Measurements from ENCODE around the gene CACNA1D.

Gene CACNA1D

GRCh38 chr3:53845103-53845880 is 350.9 kb downstream of the CACNA1D start:
- TF ChIP-seq SP1 (IDR thresholded peaks at IDR 0.05), result no peak
- TF ChIP-seq SUZ12 (IDR thresholded peaks at IDR 0.05), result no peak
- no peak for TF ChIP-seq TARDBP (IDR thresholded peaks at IDR 0.05)
- TF ChIP-seq FOXK2 (IDR thresholded peaks at IDR 0.05), result no peak
- no peak for TF ChIP-seq CTBP1 (IDR thresholded peaks at IDR 0.05; ENCODE audit: borderline replicate concordance)
- no peak for TF ChIP-seq BHLHE40 (IDR thresholded peaks at IDR 0.05; ENCODE audit: borderline replicate concordance)
- TF ChIP-seq LEF1 (IDR thresholded peaks at IDR 0.05; ENCODE audit: borderline replicate concordance), result no peak
- no peak for TF ChIP-seq L3MBTL2 (conservative IDR thresholded peaks at IDR 0.05)
- TF ChIP-seq ELF4 (IDR thresholded peaks at IDR 0.05), result no peak
- no peak for TF ChIP-seq NFRKB (IDR thresholded peaks at IDR 0.05)
- no peak for TF ChIP-seq FOXM1 (IDR thresholded peaks at IDR 0.05; ENCODE audit: borderline replicate concordance)
- TF ChIP-seq HDGF (IDR thresholded peaks at IDR 0.05; ENCODE audit: borderline replicate concordance), result no peak
- TF ChIP-seq PKNOX1 (IDR thresholded peaks at IDR 0.05), result no peak
- TF ChIP-seq FOXA1 (IDR thresholded peaks at IDR 0.05), result no peak
- no peak for TF ChIP-seq ZNF384 (IDR thresholded peaks at IDR 0.05)
- TF ChIP-seq ARNT (IDR thresholded peaks at IDR 0.05), result no peak
- POLR2A ChIA-PET, result interaction anchor here (0.5 to 1.2 kb wide), 8 partner anchors 9 to 498 kb away, joined by 3 to 7 read pairs (median 3); partner anchors contain the start of genes DCP1A and SELENOK
- peak; percentile 59 for DNase-seq (ENCODE audit: extremely low spot score)
- CTCF ChIA-PET, result interaction anchor here (0.7 kb wide), 1 partner anchor 45 kb away, joined by 3 read pairs; no protein-coding TSS in a partner anchor

- CTCF ChIA-PET, result interaction anchor here (0.7 kb wide), 1 partner anchor 46 kb away, joined by 3 read pairs; no protein-coding TSS in a partner anchor
- TF ChIP-seq HDGF (IDR thresholded peaks at IDR 0.05; ENCODE audit: borderline replicate concordance) (no peak), SP1 (IDR thresholded peaks at IDR 0.05) (no peak)
- POLR2A ChIA-PET, result interaction anchor here (0.5 to 1.2 kb wide), 6 partner anchors 11 to 498 kb away, joined by 3 to 4 read pairs (median 3); partner anchors contain the start of genes DCP1A and SELENOK
- DNase-seq (ENCODE audit: extremely low spot score), result no peak
Observed at GRCh38 chr3:53845881-53846133, 351.4 kb downstream of the CACNA1D start.

DNA sequence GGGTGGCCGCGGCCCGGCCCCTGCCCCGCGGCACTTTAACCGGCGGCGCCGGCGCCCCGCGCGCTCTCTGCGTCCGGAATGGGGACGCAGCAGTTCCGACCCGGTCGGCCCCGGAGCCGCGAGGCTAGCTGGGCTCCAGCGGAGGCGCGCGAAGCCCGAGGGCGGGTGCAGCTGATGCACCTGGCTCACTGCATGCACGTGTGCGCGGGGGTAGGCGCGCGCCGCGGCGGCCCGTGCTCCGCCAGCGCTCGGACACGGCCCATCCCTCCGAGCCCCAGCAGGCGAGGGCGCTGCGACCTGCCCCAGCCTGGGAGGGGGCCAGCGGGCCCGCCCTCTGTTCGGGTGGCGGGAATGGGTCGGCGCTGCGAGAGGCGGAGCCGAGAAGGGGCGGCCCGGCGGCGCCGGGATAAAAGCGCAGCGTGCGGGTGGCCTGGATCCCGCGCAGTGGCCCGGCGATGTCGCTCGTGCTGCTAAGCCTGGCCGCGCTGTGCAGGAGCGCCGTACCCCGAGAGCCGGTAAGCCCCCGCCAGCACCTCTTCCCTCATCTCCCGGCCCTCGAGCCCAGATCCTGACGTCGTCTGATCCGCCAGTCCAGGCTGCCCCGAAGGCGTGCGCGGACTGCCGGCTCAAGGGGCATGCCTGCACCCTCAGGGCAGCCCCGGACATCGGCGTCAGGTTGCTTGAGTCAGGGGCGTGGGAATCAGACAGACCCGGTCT is 351.9 kb downstream of the CACNA1D start, which contains the start of the genes CHDH and IL17RB:
TSS of gene CHDH (minus strand) at position 286 of the 717 bp plus-strand sequence. CDS start 22,411 bp downstream, outside the sequence.
TSS of gene IL17RB (plus strand) at position 435 of the 717 bp plus-strand sequence. CDS start at position 456, 21 bp downstream.
- ChIA-PET POLR2A (interaction anchor here (1.2 kb wide), 1 partner anchor 45 kb away, joined by 4 read pairs; the partner anchor contains the start of gene SELENOK), CTCF (no interaction called here)
- peak; percentile 81 for DNase-seq (ENCODE audit: extremely low spot score)
- peak; percentile 82 for TF ChIP-seq LEF1 (IDR thresholded peaks at IDR 0.05; ENCODE audit: borderline replicate concordance)
- TF ChIP-seq FOXM1 (IDR thresholded peaks at IDR 0.05; ENCODE audit: borderline replicate concordance), result peak; percentile 67; the same call in 1 of the 2 replicates
- TF ChIP-seq ARNT (IDR thresholded peaks at IDR 0.05), result no peak
- peak; percentile 97 for TF ChIP-seq L3MBTL2 (conservative IDR thresholded peaks at IDR 0.05)

DNA sequence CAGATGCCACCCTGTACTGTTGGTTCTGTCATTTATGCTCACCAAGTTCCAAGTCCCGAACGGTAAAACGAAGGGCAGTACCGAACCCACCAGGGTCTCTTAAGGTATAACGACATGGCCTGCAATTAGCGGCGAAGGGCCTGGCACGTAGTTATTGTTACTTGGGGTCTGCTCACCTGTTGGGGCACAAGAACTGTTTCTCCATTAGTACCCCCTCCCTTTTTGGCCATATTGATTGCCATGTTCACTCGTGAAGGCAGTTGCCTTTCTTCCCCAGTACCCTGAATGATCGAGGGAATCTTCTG is 352.4 kb downstream of the CACNA1D start:
- DNase-seq (ENCODE audit: extremely low spot score), result no peak
- no peak for TF ChIP-seq NFRKB (IDR thresholded peaks at IDR 0.05)
- TF ChIP-seq L3MBTL2 (conservative IDR thresholded peaks at IDR 0.05), result 0 out of 2 replicates have a peak, but pooled peaks have one; percentile 7
- ChIA-PET CTCF (no interaction called here), POLR2A (no interaction called here)

- DNase-seq (ENCODE audit: extremely low spot score), result no peak
- ChIA-PET POLR2A (no interaction called here), CTCF (no interaction called here)
- TF ChIP-seq ZNF384 (IDR thresholded peaks at IDR 0.05) (no peak), PKNOX1 (IDR thresholded peaks at IDR 0.05) (no peak), FOXK2 (IDR thresholded peaks at IDR 0.05) (no peak), CTBP1 (IDR thresholded peaks at IDR 0.05; ENCODE audit: borderline replicate concordance) (no peak), L3MBTL2 (conservative IDR thresholded peaks at IDR 0.05) (no peak), SP1 (IDR thresholded peaks at IDR 0.05) (no peak), LEF1 (IDR thresholded peaks at IDR 0.05; ENCODE audit: borderline replicate concordance) (no peak), BHLHE40 (IDR thresholded peaks at IDR 0.05; ENCODE audit: borderline replicate concordance) (no peak), SUZ12 (IDR thresholded peaks at IDR 0.05) (no peak), ELF4 (IDR thresholded peaks at IDR 0.05) (no peak), TARDBP (IDR thresholded peaks at IDR 0.05) (no peak), HDGF (IDR thresholded peaks at IDR 0.05; ENCODE audit: borderline replicate concordance) (no peak)
Observed at GRCh38 chr3:53849916-53850315, 355.5 kb downstream of the CACNA1D start.

GRCh38 chr3:53850895-53851294 is 356.5 kb downstream of the CACNA1D start:
- DNase-seq (ENCODE audit: extremely low spot score), result no peak
- TF ChIP-seq HDGF (IDR thresholded peaks at IDR 0.05; ENCODE audit: borderline replicate concordance) (no peak), ELF4 (IDR thresholded peaks at IDR 0.05) (no peak), FOXK2 (IDR thresholded peaks at IDR 0.05) (no peak), L3MBTL2 (conservative IDR thresholded peaks at IDR 0.05) (no peak), CTBP1 (IDR thresholded peaks at IDR 0.05; ENCODE audit: borderline replicate concordance) (no peak), FOXM1 (IDR thresholded peaks at IDR 0.05; ENCODE audit: borderline replicate concordance) (no peak), SUZ12 (IDR thresholded peaks at IDR 0.05) (no peak), ZNF384 (IDR thresholded peaks at IDR 0.05) (no peak), TARDBP (IDR thresholded peaks at IDR 0.05) (no peak), NFRKB (IDR thresholded peaks at IDR 0.05) (no peak), ARNT (IDR thresholded peaks at IDR 0.05) (no peak), FOXA1 (IDR thresholded peaks at IDR 0.05) (no peak), LEF1 (IDR thresholded peaks at IDR 0.05; ENCODE audit: borderline replicate concordance) (no peak)
- ChIA-PET POLR2A (no interaction called here), CTCF (no interaction called here)

Measured in HEK293T (cell line).